Measurements from ENCODE around the gene FHOD3. TPM values are rescaled to one million over a fixed set of nuclear protein-coding genes. Genes with fewer than 3 reads are reported as not detected.

The FHOD3 gene
- total and polyA plus RNA-seq, 7 experiments from 2014 or later, result not detected

DNA sequence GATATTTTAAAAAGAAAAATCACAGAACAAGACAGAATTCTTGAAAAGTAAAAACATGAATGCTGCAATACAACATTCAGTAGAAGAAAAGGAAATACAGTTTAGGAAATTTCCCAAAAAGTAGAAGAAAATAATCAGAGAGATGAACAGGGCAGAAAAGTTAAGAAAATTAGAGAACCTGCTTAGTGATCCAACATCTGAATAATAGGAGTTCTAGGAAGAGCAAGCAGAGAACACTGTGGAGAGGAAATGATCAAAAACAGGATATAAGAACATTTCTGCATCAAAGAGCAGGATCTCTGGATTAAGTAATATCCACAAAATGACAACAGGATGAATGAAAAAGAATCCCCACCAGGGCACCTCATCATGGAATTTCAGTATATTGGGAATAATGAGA is 8.8 kb upstream of the FHOD3 start:
- Histone ChIP-seq H3K36me3 (ENCODE audit: control insufficient read depth in 2 of 3, insufficient read depth in 3 of 3, low read length in 3 of 3) (no peaks in the 10 kb centered on the region), H3K4me1 (ENCODE audit: control insufficient read depth in 2 of 2, insufficient read depth in 2 of 2, low read length in 2 of 2) (no peaks in the 10 kb centered on the region), H3K9me3 (ENCODE audit: control insufficient read depth in 2 of 3, low read length in 3 of 3) (no peaks in the 10 kb centered on the region), H3K4me3 (ENCODE audit: low read length) (no peak overlapping the region), H3K27ac (ENCODE audit: low read depth, low read length) (no peak overlapping the region), H3K27me3 (ENCODE audit: control insufficient read depth in 2 of 2, insufficient read depth in 2 of 2, low read length in 2 of 2) (peaks cover 0 to 6% of the 10 kb centered on the region in 2 donors)
- H3K9me3 Mint-ChIP-seq, result peaks cover 0 to 7% (median 0%) of the 10 kb centered on the region in 11 donors
- CTCF ChIA-PET, result interaction anchor here (0.7 kb wide), 1 partner anchor 193 kb away, joined by 3 read pairs; no protein-coding TSS in a partner anchor
- no peak overlapping the region for H3K4me3 Mint-ChIP-seq
- POLR2A ChIA-PET, result no interaction called here
- H3K27me3 Mint-ChIP-seq, result peaks cover 13 to 40% (median 23%) of the 10 kb centered on the region in 5 donors
- H3K36me3 Mint-ChIP-seq, result no peaks in the 10 kb centered on the region
- no peak overlapping the region for H3K27ac Mint-ChIP-seq
- DNase-seq (no peak), ATAC-seq (no peak)
- intact Hi-C loops (cut with micrococcal nuclease), result loop anchor here in 1 of 2 donors (10.0 kb wide), 1 partner anchor 884 kb away; no protein-coding TSS in a partner anchor
- peaks cover 0 to 4% (median 0%) of the 10 kb centered on the region in 7 donors for H3K4me1 Mint-ChIP-seq

- Histone ChIP-seq H3K4me1 (ENCODE audit: control insufficient read depth in 2 of 2, insufficient read depth in 2 of 2, low read length in 2 of 2) (no peaks in the 10 kb centered on the region), H3K36me3 (ENCODE audit: control insufficient read depth in 2 of 3, insufficient read depth in 3 of 3, low read length in 3 of 3) (no peaks in the 10 kb centered on the region), H3K27me3 (ENCODE audit: control insufficient read depth in 2 of 2, insufficient read depth in 2 of 2, low read length in 2 of 2) (peaks cover 6 to 7% of the 10 kb centered on the region in 2 donors), H3K27ac (ENCODE audit: low read depth, low read length) (no peak overlapping the region), H3K4me3 (ENCODE audit: low read length) (no peak overlapping the region), H3K9me3 (ENCODE audit: control insufficient read depth in 2 of 3, low read length in 3 of 3) (no peaks in the 10 kb centered on the region)
- CTCF ChIA-PET, result interaction anchor here (1.2 kb wide), 1 partner anchor 8 kb away, joined by 4 read pairs; no protein-coding TSS in a partner anchor
- POLR2A ChIA-PET, result no interaction called here
- H3K36me3 Mint-ChIP-seq, result no peaks in the 10 kb centered on the region
- DNase-seq (no peak), ATAC-seq (no peak)
- intact Hi-C loops (cut with micrococcal nuclease), result no loop called here
- H3K27me3 Mint-ChIP-seq, result peaks cover 4 to 18% (median 11%) of the 10 kb centered on the region in 5 donors
- H3K4me1 Mint-ChIP-seq, result peaks cover 0 to 3% (median 0%) of the 10 kb centered on the region in 7 donors
- no peak overlapping the region for H3K4me3 Mint-ChIP-seq
- no peak overlapping the region for H3K27ac Mint-ChIP-seq
- peaks cover 0 to 2% (median 0%) of the 10 kb centered on the region in 11 donors for H3K9me3 Mint-ChIP-seq
Measured at GRCh38 chr18:36294031-36294430, 3.5 kb upstream of the FHOD3 start.

DNA sequence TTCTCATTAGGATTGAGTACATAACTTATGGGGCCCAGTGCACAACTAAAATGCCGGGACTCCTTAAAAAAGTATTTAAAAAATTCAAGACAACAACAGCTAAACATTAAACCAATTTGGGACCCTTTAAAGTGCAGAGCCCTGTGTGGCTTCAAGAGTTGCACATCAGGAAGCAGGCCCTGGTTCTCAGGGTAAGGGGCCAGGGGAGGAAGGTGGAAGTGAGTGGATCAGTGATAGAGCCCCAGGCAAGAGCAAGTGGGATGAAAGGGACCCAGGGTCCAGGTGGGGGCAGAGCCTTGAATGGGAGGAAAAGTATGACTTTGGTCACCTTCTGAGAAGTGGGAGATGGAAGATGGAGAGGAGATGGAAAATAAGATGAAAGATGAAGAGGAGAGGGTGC is 2.3 kb upstream of the FHOD3 start:
- no peaks in the 10 kb centered on the region for H3K9me3 ChIP-seq (ENCODE audit: control insufficient read depth in 2 of 3, low read length in 3 of 3)
- H3K27ac ChIP-seq (ENCODE audit: low read depth, low read length), result no peak overlapping the region
- Mint-ChIP-seq H3K4me3 (no peak overlapping the region), H3K27ac (no peak overlapping the region), H3K9me3 (peaks cover 0 to 4% (median 0%) of the 10 kb centered on the region in 11 donors), H3K36me3 (no peaks in the 10 kb centered on the region), H3K4me1 (peaks cover 0 to 5% (median 0%) of the 10 kb centered on the region in 7 donors), H3K27me3 (peaks cover 15 to 21% (median 16%) of the 10 kb centered on the region in 5 donors)
- H3K4me1 ChIP-seq (ENCODE audit: control insufficient read depth in 2 of 2, insufficient read depth in 2 of 2, low read length in 2 of 2), result no peaks in the 10 kb centered on the region
- H3K27me3 ChIP-seq (ENCODE audit: control insufficient read depth in 2 of 2, insufficient read depth in 2 of 2, low read length in 2 of 2), result peaks cover 6 to 11% of the 10 kb centered on the region in 2 donors
- POLR2A ChIA-PET, result no interaction called here
- DNase-seq (no peak), ATAC-seq (no peak)
- CTCF ChIA-PET, result interaction anchor here (0.6 to 1.2 kb wide), 2 partner anchors 9 to 187 kb away, joined by 4 read pairs; no protein-coding TSS in a partner anchor
- no peaks in the 10 kb centered on the region for H3K36me3 ChIP-seq (ENCODE audit: control insufficient read depth in 2 of 3, insufficient read depth in 3 of 3, low read length in 3 of 3)
- H3K4me3 ChIP-seq (ENCODE audit: low read length), result no peak overlapping the region
- intact Hi-C loops (cut with micrococcal nuclease), result no loop called here

- Mint-ChIP-seq H3K4me3 (no peak overlapping the region), H3K9me3 (peaks cover 0 to 4% (median 0%) of the 10 kb centered on the region in 11 donors), H3K36me3 (no peaks in the 10 kb centered on the region), H3K27me3 (peaks cover 21 to 26% (median 23%) of the 10 kb centered on the region in 5 donors), H3K4me1 (peaks cover 0 to 5% (median 0%) of the 10 kb centered on the region in 7 donors), H3K27ac (no peak overlapping the region)
- intact Hi-C loops (cut with micrococcal nuclease), result no loop called here
- CTCF ChIA-PET, result no interaction called here
- H3K4me1 ChIP-seq (ENCODE audit: control insufficient read depth in 2 of 2, insufficient read depth in 2 of 2, low read length in 2 of 2), result no peaks in the 10 kb centered on the region
- no peaks in the 10 kb centered on the region for H3K36me3 ChIP-seq (ENCODE audit: control insufficient read depth in 2 of 3, insufficient read depth in 3 of 3, low read length in 3 of 3)
- H3K9me3 ChIP-seq (ENCODE audit: control insufficient read depth in 2 of 3, low read length in 3 of 3), result no peaks in the 10 kb centered on the region
- DNase-seq (no peak), ATAC-seq (no peak)
- POLR2A ChIA-PET, result no interaction called here
- peaks cover 6 to 11% of the 10 kb centered on the region in 2 donors for H3K27me3 ChIP-seq (ENCODE audit: control insufficient read depth in 2 of 2, insufficient read depth in 2 of 2, low read length in 2 of 2)
- no peak overlapping the region for H3K27ac ChIP-seq (ENCODE audit: low read depth, low read length)
- no peak overlapping the region for H3K4me3 ChIP-seq (ENCODE audit: low read length)
Measured at GRCh38 chr18:36295880-36296301, 1.6 kb upstream of the FHOD3 start.

DNA sequence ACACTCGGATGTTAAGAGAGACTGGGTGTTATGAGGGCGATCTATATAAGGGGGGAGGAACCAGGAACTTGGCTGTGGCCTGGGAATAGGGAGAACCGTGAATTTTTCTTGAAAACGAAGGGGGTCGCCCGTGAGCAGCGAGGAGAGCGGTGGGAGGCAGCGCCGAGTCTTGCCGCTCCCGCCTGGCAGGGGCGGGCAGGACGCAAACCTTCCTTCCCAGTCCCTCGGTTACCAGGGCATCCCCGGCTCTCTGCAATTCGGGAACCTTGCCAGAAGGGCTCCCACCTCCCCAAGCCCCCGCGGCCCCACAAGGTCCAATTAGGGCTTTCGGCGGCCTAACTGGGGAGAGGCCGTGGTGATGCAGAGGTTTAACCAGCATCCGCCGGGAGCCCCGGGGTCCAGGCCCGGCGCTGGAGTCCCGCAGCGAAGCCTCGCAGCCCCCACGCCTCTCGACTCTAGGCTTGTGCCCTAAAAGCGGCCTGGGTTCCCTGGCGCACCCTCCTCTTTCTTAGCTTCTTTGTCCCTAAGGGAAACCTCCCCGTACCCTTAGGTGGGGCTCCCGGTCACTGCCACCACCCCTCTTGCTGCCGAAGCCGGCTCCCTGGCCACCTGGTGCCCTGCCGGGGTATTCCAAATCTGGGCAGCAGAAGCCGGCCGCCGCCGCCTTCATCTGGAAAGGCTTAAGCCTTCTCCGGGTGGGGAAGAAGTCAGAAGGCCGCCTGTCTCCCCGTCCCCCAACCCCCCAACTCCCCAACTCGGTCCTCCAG is 680 bp upstream of the FHOD3 start:
- DNase-seq, result peak in 1 of 9 donors; percentile 2
- peaks cover 0 to 4% (median 0%) of the 10 kb centered on the region in 11 donors for H3K9me3 Mint-ChIP-seq
- H3K36me3 Mint-ChIP-seq, result no peaks in the 10 kb centered on the region
- peaks cover 0 to 5% (median 0%) of the 10 kb centered on the region in 7 donors for H3K4me1 Mint-ChIP-seq
- no peaks in the 10 kb centered on the region for H3K4me1 ChIP-seq (ENCODE audit: control insufficient read depth in 2 of 2, insufficient read depth in 2 of 2, low read length in 2 of 2)
- CTCF ChIA-PET, result no interaction called here
- no peak for ATAC-seq
- no peaks in the 10 kb centered on the region for H3K9me3 ChIP-seq (ENCODE audit: control insufficient read depth in 2 of 3, low read length in 3 of 3)
- H3K4me3 ChIP-seq (ENCODE audit: low read length), result no peak overlapping the region
- H3K27ac Mint-ChIP-seq, result no peak overlapping the region
- POLR2A ChIA-PET, result no interaction called here
- peaks cover 6 to 11% of the 10 kb centered on the region in 2 donors for H3K27me3 ChIP-seq (ENCODE audit: control insufficient read depth in 2 of 2, insufficient read depth in 2 of 2, low read length in 2 of 2)
- intact Hi-C loops (cut with micrococcal nuclease), result no loop called here
- no peaks in the 10 kb centered on the region for H3K36me3 ChIP-seq (ENCODE audit: control insufficient read depth in 2 of 3, insufficient read depth in 3 of 3, low read length in 3 of 3)
- peaks cover 21 to 32% (median 28%) of the 10 kb centered on the region in 5 donors for H3K27me3 Mint-ChIP-seq
- H3K4me3 Mint-ChIP-seq, result peak overlapping the region in 3 of 10 donors; percentile 20 to 50 (median 38)
- H3K27ac ChIP-seq (ENCODE audit: low read depth, low read length), result no peak overlapping the region

- no peak overlapping the region for H3K27ac ChIP-seq (ENCODE audit: low read depth, low read length)
- peaks cover 0 to 5% (median 0%) of the 10 kb centered on the region in 7 donors for H3K4me1 Mint-ChIP-seq
- ChIA-PET CTCF (no interaction called here), POLR2A (no interaction called here)
- intact Hi-C loops (cut with micrococcal nuclease), result no loop called here
- H3K27me3 Mint-ChIP-seq, result peaks cover 28 to 43% (median 40%) of the 10 kb centered on the region in 5 donors
- H3K4me3 Mint-ChIP-seq, result peak overlapping the region in 1 of 10 donors; percentile 33
- no peak for DNase-seq
- H3K4me1 ChIP-seq (ENCODE audit: control insufficient read depth in 2 of 2, insufficient read depth in 2 of 2, low read length in 2 of 2), result no peaks in the 10 kb centered on the region
- no peaks in the 10 kb centered on the region for H3K36me3 ChIP-seq (ENCODE audit: control insufficient read depth in 2 of 3, insufficient read depth in 3 of 3, low read length in 3 of 3)
- ATAC-seq, result no peak
- no peak overlapping the region for H3K27ac Mint-ChIP-seq
- H3K4me3 ChIP-seq (ENCODE audit: low read length), result no peak overlapping the region
- H3K27me3 ChIP-seq (ENCODE audit: control insufficient read depth in 2 of 2, insufficient read depth in 2 of 2, low read length in 2 of 2), result peaks cover 3 to 11% of the 10 kb centered on the region in 2 donors
- no peaks in the 10 kb centered on the region for H3K9me3 ChIP-seq (ENCODE audit: control insufficient read depth in 2 of 3, low read length in 3 of 3)
- H3K36me3 Mint-ChIP-seq, result no peaks in the 10 kb centered on the region
- peaks cover 0 to 4% (median 0%) of the 10 kb centered on the region in 11 donors for H3K9me3 Mint-ChIP-seq
Measured at GRCh38 chr18:36298126-36298741, 721 bp downstream of the FHOD3 start.

Measured in naive thymus-derived CD4-positive, alpha-beta T cell (primary cell).